Measurements from ENCODE around the gene FAAP100.
"Not testable (repeated sequence)": the region's sequence is repeated elsewhere in the genome, so short reads cannot be mapped to it uniquely, and the experiment has no call there.

FAAP100 gene, protein sequence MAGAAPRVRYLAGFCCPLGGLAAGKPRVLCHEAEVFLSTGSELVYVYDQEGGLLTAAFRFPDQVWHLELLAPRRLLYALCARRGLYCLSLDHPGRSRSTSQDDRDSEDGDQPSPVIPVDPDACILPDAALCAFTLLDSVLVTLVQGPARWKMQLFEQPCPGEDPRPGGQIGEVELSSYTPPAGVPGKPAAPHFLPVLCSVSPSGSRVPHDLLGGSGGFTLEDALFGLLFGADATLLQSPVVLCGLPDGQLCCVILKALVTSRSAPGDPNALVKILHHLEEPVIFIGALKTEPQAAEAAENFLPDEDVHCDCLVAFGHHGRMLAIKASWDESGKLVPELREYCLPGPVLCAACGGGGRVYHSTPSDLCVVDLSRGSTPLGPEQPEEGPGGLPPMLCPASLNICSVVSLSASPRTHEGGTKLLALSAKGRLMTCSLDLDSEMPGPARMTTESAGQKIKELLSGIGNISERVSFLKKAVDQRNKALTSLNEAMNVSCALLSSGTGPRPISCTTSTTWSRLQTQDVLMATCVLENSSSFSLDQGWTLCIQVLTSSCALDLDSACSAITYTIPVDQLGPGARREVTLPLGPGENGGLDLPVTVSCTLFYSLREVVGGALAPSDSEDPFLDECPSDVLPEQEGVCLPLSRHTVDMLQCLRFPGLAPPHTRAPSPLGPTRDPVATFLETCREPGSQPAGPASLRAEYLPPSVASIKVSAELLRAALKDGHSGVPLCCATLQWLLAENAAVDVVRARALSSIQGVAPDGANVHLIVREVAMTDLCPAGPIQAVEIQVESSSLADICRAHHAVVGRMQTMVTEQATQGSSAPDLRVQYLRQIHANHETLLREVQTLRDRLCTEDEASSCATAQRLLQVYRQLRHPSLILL

GRCh38 chr17:81552244-81553017 is at the start of gene FAAP100:
Gene FAAP100, minus strand, starts transcription at chr17:81552353. Its CDS starts 23 bp downstream, at chr17:81552330.
- peak; percentile 66 to 76 for DNase-seq (ENCODE audit: low read depth in 1 of 2, low spot score in 1 of 2)

DNA sequence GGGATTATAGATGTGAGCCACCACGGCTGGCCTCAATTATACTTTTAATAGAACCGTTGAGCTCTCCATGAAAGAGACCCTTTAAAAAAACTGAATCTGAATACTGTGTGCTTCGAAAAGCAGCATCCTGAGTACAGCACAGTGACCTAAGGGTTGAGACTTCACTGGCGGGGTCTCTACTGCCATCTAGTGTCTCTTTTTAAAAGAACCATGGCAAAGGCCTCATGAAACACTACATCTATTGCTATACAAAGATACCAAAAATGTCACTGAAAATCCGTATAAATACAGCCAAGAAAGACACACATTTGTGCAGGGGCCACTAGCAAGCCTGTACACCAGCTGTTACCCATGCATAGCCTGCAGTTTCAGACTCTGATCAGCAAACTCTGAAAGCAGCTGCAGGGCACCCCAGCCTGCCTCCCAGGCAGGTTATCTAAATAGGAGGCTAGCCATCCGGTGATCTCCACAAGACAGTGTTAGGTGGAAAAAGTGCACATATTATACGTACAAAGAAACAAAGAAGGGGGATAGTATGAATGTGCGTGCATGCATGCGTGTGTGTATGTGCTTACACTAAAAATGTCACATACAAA is 49.5 kb upstream of the FAAP100 start:
- no peak for DNase-seq (ENCODE audit: low read depth in 1 of 2, low spot score in 1 of 2)

DNA sequence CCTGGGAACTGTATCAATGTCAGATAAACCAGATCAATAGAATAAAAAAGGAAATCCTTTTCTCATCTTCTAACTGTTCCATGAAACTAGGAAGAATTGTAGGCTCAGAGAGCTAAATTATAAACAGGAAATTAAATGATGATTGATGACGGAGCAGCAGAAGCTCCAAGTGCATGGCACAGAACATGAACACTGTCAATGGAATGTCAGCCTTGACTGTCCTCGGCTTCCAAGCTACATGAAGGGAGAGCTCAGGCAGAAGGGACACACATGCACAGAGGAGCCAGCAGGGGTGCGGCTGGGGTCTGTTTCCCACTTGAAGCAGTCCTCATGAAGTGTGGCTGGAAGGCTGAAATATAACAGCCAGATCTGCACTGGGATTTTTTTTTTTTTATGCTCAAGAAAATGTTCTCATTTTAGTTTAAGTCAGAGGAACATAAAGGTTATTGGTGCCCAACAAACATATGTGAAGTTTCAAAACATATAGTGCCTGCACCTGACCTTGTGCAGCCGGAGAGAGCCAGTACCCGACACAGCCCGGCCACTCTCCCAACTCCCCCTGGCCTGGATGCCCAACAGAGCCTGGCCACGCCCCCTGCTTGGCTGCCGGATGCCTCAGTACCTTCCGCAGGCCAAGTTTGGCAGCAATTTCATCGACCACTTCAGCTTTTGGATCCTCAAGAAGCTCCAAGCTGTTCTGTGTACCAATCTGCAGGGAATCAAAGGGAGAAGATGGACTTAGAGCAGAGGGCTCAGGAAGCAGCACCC is 47.8 kb upstream of the FAAP100 start:
- no peak for DNase-seq (ENCODE audit: low read depth in 1 of 2, low spot score in 1 of 2)

DNA sequence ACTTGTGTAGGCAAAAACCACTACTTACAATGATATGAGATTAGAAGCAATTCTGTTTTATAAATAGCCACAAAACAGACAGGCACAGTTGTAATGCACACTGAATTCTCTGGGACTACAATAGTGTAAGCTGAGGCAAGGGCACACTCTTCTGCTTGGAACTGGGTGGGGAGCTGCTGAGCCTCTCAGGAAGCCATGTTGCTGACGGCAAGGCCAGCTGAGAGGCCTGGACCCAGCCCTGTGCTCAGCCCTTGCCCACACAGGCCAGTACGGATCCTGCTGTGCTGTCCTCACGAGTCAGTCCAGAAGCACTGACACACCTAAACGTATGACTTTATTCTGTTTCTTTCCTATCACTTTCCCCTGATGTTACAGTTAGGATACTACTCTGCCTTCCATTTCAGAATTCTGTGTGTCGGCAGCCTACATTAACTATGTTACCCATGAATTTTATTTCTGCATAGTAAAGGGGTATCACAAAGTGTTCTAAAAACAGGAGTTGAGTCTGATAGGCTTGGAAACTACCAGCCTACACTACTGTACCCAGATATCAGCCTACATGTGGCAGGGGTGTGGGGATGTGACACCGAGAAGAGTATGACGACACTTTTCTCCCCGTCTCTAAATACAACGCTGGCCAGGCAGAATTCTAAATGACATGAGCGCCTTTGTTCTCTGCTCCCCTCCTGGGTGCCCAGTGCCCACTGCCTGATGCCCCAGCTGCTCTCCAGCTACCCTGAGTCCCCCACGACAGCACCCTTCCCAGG is 41.1 kb upstream of the FAAP100 start:
- no peak for DNase-seq (ENCODE audit: low read depth in 1 of 2, low spot score in 1 of 2)

DNA sequence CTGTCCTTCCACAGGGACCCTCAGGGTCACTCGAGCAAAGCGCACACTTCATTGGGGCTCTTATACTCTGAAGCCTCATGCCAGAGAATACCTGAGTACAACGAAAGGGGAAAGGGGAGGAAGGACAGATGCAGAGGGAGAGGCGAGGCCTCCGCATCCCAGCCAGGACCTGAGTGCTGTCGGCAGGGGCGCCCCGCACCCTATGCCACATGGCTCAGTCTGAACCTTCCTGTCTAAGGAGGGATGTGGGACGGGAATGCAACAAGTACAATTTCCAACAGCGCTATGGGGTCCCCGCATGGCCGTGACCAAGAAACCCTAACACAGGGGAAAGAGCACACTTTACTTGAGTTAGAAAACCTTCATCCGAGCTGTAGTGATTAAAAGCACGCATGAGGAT is 39.8 kb upstream of the FAAP100 start:
- DNase-seq (ENCODE audit: low read depth in 1 of 2, low spot score in 1 of 2), result no peak

- DNase-seq (ENCODE audit: low read depth in 1 of 2, low spot score in 1 of 2), result no peak
Observed at GRCh38 chr17:81590121-81590520, 38.0 kb upstream of the FAAP100 start.

DNA sequence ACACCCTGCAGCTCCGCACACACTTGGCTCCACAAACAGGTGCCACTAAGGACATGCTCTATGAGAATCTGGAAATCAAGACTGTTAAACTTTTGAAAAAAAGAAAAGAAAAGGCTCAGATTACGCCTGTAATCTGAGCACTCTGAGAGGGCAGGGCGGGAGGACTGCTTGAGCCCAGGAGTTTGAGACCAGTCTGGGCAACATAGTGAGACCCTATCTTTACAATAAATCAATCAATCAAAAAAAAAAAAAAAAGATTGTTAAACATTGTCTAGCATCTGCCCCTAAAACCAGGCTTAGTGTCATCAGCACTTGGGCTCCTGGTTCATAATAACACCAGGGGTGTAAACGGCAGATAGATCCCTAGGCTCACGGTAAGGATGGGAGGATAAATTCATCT is 37.5 kb upstream of the FAAP100 start:
- DNase-seq (ENCODE audit: low read depth in 1 of 2, low spot score in 1 of 2), result no peak

GRCh38 chr17:81586096-81586495 is 33.9 kb upstream of the FAAP100 start:
- DNase-seq (ENCODE audit: low read depth in 1 of 2, low spot score in 1 of 2), result no peak

GRCh38 chr17:81584771-81585170 is 32.6 kb upstream of the FAAP100 start:
- not testable (repeated sequence) for DNase-seq (ENCODE audit: low read depth in 1 of 2, low spot score in 1 of 2)

DNA sequence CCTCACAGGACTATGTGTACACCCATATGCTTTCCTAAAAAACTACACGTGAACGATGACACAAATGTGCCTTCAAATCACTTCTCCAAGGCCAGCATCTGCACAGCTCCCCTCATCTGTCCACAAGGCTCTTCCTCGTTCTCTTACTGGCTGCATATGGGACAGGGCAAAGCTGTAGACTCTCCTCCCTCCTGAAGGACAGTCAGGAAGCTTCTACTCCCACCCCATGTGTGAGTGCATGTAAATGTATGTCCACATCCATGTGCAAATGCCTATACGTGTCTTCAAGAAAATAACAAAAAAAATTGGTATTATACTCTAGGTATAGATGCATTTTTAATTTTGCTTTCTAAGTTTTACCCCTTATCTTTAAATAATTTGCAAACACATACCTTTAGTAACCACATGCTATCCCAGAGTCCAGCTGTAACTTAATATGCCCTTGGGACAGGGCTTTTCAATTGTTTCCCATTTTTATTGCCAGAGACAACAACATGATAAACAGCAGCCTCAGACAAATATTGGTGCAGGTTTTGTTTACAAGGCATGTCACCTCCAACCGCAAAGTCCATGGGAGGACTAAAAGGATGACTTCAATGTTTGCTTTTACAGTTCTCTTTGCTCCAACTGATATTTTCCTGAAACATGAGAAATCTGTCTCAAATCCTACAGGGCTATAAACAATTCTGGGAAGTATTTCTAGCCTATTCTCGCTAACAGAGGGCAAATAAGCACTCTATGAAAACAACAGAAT is 31.6 kb upstream of the FAAP100 start:
- no peak for DNase-seq (ENCODE audit: low read depth in 1 of 2, low spot score in 1 of 2)

DNA sequence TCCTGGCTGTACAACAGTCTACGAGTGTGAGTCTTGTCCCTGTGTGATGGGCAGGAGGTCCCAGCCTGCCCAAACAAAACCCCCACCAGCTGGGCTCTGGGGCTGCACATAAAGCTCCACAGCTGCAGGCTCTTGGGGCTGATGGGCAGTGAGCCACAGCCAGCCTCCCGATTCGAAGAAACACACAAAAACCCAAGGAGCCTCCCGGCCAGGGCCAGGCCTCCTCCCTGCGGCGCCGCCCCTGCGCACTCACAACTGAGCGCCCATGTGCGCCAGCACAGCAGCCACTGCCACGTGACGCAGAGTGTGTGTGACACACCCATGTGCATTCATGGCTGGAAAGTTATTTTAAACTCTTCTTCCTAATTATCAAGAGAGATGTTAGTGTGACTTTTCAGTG is 30.6 kb upstream of the FAAP100 start:
- no peak for DNase-seq (ENCODE audit: low read depth in 1 of 2, low spot score in 1 of 2)

- DNase-seq (ENCODE audit: low read depth in 1 of 2, low spot score in 1 of 2), result no peak
Observed at GRCh38 chr17:81582341-81582740, 30.2 kb upstream of the FAAP100 start.

- DNase-seq (ENCODE audit: low read depth in 1 of 2, low spot score in 1 of 2), result no peak
Observed at GRCh38 chr17:81581758-81582157, 29.6 kb upstream of the FAAP100 start.

GRCh38 chr17:81580481-81580880 is 28.3 kb upstream of the FAAP100 start:
- no peak for DNase-seq (ENCODE audit: low read depth in 1 of 2, low spot score in 1 of 2)

DNA sequence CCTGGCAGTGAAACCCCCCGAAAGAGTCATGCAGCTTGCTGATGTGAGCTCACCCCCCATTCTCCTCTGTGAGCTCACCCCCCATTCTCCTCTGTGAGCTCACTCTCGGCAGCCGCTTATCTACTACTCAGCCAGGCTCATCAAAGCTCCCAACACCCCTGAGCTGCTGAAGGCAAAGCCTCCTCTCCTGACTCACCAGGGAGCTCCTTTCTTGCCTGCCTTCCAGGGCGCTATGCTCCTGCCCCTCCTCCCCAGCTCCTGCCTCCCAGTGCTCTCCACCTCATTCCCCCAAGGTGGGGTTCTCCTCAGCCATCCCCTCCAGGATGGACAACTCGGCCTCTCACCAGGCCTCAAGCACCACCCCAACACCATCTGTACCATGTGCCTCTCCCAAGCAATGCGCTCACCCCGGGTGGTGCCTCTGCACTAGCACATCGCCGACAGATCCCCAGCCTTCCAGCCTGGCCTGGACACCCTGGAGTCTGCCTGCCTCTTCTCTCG is 27.7 kb upstream of the FAAP100 start:
- no peak for DNase-seq (ENCODE audit: low read depth in 1 of 2, low spot score in 1 of 2)

DNA sequence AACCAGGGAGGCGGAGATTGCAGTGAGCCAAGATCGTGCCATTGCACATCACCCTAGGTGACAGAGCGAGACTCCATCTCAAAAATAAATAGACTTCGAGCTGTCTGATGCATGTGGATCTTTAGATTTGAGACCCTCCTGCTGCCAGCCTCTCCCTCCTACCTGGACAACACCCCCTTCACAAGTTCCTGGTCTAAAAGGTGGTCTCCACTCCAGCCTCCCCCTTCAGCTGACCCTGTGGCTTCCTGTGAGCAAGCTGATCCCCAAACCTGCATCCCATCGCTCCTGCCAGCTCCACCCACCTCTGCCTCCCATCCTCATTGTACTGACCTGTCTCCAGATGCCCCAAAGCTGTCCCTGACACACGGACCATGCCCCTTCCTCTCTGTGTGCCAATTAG is 27.1 kb upstream of the FAAP100 start:
- DNase-seq (ENCODE audit: low read depth in 1 of 2, low spot score in 1 of 2), result no peak

GRCh38 chr17:81578561-81579225 is 26.5 kb upstream of the FAAP100 start:
- DNase-seq (ENCODE audit: low read depth in 1 of 2, low spot score in 1 of 2), result no peak

GRCh38 chr17:81578038-81578441 is 25.9 kb upstream of the FAAP100 start:
- no peak for DNase-seq (ENCODE audit: low read depth in 1 of 2, low spot score in 1 of 2)
